ENCODE data around the gene SLC35F1. TPM values are rescaled to one million over a fixed set of nuclear protein-coding genes. Genes with fewer than 3 reads are reported as not detected.

The SLC35F1 gene
- total and polyA plus RNA-seq, 9 of the 15 experiments (the other 6 are each of a cell fraction or from before 2014, with no cell fraction given) = 0.03 to 0.06 TPM; not detected in 7

GRCh38 chr6:118100717-118101116, 193.7 kb downstream of the SLC35F1 start:
- Histone ChIP-seq H3K27ac (ENCODE audit: extremely low read depth, low read depth, low read length) (no peak overlapping the region), H3K9ac (ENCODE audit: insufficient read depth in 1 of 2, low read depth in 2 of 2, low read length in 2 of 2) (no peak overlapping the region), H4K20me1 (replicated peaks; ENCODE audit: control insufficient read depth, insufficient read depth, low read length) (no peaks in the 10 kb centered on the region), H3K36me3 (ENCODE audit: control insufficient read depth, insufficient read depth, low read length) (no peaks in the 10 kb centered on the region), H3K9me3 (replicated peaks; ENCODE audit: control insufficient read depth, insufficient read depth, low read depth, low read length) (no peaks in the 10 kb centered on the region), H3K79me2 (ENCODE audit: control insufficient read depth, insufficient read depth, low read length) (no peaks in the 10 kb centered on the region), H3K27me3 (ENCODE audit: control insufficient read depth in 2 of 2, insufficient read depth in 2 of 2, low read length in 2 of 2) (no peaks in the 10 kb centered on the region), H3K4me1 (replicated peaks in 1 of 2; ENCODE audit: control insufficient read depth in 2 of 2, insufficient read depth in 2 of 2, low read length in 2 of 2) (no peaks in the 10 kb centered on the region), H3K4me2 (ENCODE audit: insufficient read depth, low read length) (no peak overlapping the region), H3K4me3 (no peak overlapping the region), H2AFZ (ENCODE audit: low read depth, low read length) (no peak overlapping the region), H3K9me1 (ENCODE audit: control insufficient read depth, insufficient read depth, low read length) (no peaks in the 10 kb centered on the region)
- POLR2A ChIA-PET = no interaction called here
- intact Hi-C loops (cut with micrococcal nuclease) = no loop called here
- CTCF ChIA-PET (ENCODE audit: low intra/inter-chr PET ratio) = no interaction called here
- FAIRE-seq (no peak), DNase-seq (ENCODE audit: extremely low read depth in 1 of 4, low spot score in 3 of 4) (no peak), ATAC-seq (no peak)
- no TSS peak for BruUV-seq (replicated peaks)
- in situ Hi-C loops (cut with MboI) = no loop called here
- WGBS (ENCODE audit: insufficient coverage, low coverage, missing lambda C conversion rate) = 0% methylated on average over 2 of the region's 2 CpGs
- TF ChIP-seq ZNF740 (CRISPR knock-in tag; IDR thresholded peaks at IDR 0.05) (no peak), ZNF740 (tag; IDR thresholded peaks at IDR 0.05) (no peak)

- no TSS peak for BruUV-seq (replicated peaks)
- Histone ChIP-seq H3K9me1 (ENCODE audit: control insufficient read depth, insufficient read depth, low read length) (no peaks in the 10 kb centered on the region), H3K4me1 (replicated peaks in 1 of 2; ENCODE audit: control insufficient read depth in 2 of 2, insufficient read depth in 2 of 2, low read length in 2 of 2) (no peaks in the 10 kb centered on the region), H3K79me2 (ENCODE audit: control insufficient read depth, insufficient read depth, low read length) (no peaks in the 10 kb centered on the region), H3K27ac (ENCODE audit: extremely low read depth, low read depth, low read length) (no peak overlapping the region), H2AFZ (ENCODE audit: low read depth, low read length) (no peak overlapping the region), H3K36me3 (ENCODE audit: control insufficient read depth, insufficient read depth, low read length) (no peaks in the 10 kb centered on the region), H3K4me3 (no peak overlapping the region), H3K9ac (ENCODE audit: insufficient read depth in 1 of 2, low read depth in 2 of 2, low read length in 2 of 2) (no peak overlapping the region), H4K20me1 (replicated peaks; ENCODE audit: control insufficient read depth, insufficient read depth, low read length) (no peaks in the 10 kb centered on the region), H3K27me3 (ENCODE audit: control insufficient read depth in 2 of 2, insufficient read depth in 2 of 2, low read length in 2 of 2) (no peaks in the 10 kb centered on the region), H3K9me3 (replicated peaks; ENCODE audit: control insufficient read depth, insufficient read depth, low read depth, low read length) (no peaks in the 10 kb centered on the region), H3K4me2 (ENCODE audit: insufficient read depth, low read length) (no peak overlapping the region)
- FAIRE-seq = no peak
- TF ChIP-seq BRD9 (IDR thresholded peaks at IDR 0.05; ENCODE audit: low read depth, partially characterized antibody) = no peak
- no peak for TF ChIP-seq PTRF (tag; IDR thresholded peaks at IDR 0.05)
- no peak for TF ChIP-seq SMARCA5 (IDR thresholded peaks at IDR 0.05)
- no peak for TF ChIP-seq ZFP1 (CRISPR knock-in tag; IDR thresholded peaks at IDR 0.05)
- TF ChIP-seq PCBP2 (IDR thresholded peaks at IDR 0.05; ENCODE audit: low read depth, low read length, poor library complexity, severe bottlenecking) = no peak
- TF ChIP-seq ZNF644 (tag; IDR thresholded peaks at IDR 0.05; ENCODE audit: low read depth) = no peak
- TF ChIP-seq ZNF212 (CRISPR knock-in tag; IDR thresholded peaks at IDR 0.05) = no peak
- TF ChIP-seq ZNF124 (CRISPR knock-in tag; IDR thresholded peaks at IDR 0.05) = no peak
- TF ChIP-seq MAX (CRISPR knock-in tag; IDR thresholded peaks at IDR 0.05) = no peak
- no peak for TF ChIP-seq HDAC3 (IDR thresholded peaks at IDR 0.05; ENCODE audit: borderline replicate concordance, partially characterized antibody)
- TF ChIP-seq ZNF668 (CRISPR knock-in tag; IDR thresholded peaks at IDR 0.05) = no peak
- no peak for TF ChIP-seq USF1 (CRISPR knock-in tag; IDR thresholded peaks at IDR 0.05)
- POLR2A ChIA-PET = interaction anchor here (0.7 kb wide), 1 partner anchor 154 kb away, joined by 3 read pairs; no protein-coding TSS in a partner anchor
- no peak for DNase-seq (ENCODE audit: extremely low read depth in 1 of 4, low spot score in 3 of 4)
- 0% methylated on average over 1 of the region's 1 CpG for WGBS (ENCODE audit: insufficient coverage, low coverage, missing lambda C conversion rate)
- in situ Hi-C loops (cut with MboI) (no loop called here), intact Hi-C loops (cut with micrococcal nuclease) (no loop called here)
- no peak for ATAC-seq
- CTCF ChIA-PET (ENCODE audit: low intra/inter-chr PET ratio) = no interaction called here
Measured at GRCh38 chr6:118101220-118101619, 194.2 kb downstream of the SLC35F1 start.
